ENCODE measurements around the gene SF3A2. TPM values are rescaled to one million over a fixed set of nuclear protein-coding genes. Genes with fewer than 3 reads are reported as not detected.

Gene SF3A2
- total RNA-seq, 1 donor from 2014 or later, result 14.4 TPM

GRCh38 chr19:2192862-2193261 is 43.8 kb upstream of the SF3A2 start:
- Histone ChIP-seq H3K36me3 (no peaks in the 10 kb centered on the region), H3K4me2 (no peak overlapping the region), H3K9ac (no peak overlapping the region), H3K27ac (no peak overlapping the region), H3K4me1 (no peaks in the 10 kb centered on the region), H3K27me3 (no peaks in the 10 kb centered on the region), H3F3A (ENCODE audit: low read depth) (no peaks in the 10 kb centered on the region), H3K9me3 (ENCODE audit: low read depth) (no peaks in the 10 kb centered on the region), H3K79me2 (ENCODE audit: low read depth) (no peaks in the 10 kb centered on the region), H3K4me3 (no peak overlapping the region), H2AFZ (replicated peaks) (no peak overlapping the region), H4K20me1 (ENCODE audit: low read depth) (peaks cover 31% of the 10 kb centered on the region)
- peaks cover 13% of the 10 kb centered on the region for H3K36me3 Mint-ChIP-seq
- H3K4me1 Mint-ChIP-seq, result no peaks in the 10 kb centered on the region
- DNase-seq (ENCODE audit: low spot score), result no peak
- H3K4me3 Mint-ChIP-seq, result no peak overlapping the region
- H3K27me3 Mint-ChIP-seq (ENCODE audit: insufficient read depth, low read depth), result peaks cover 2% of the 10 kb centered on the region
- no peak overlapping the region for H3K27ac Mint-ChIP-seq
- no peaks in the 10 kb centered on the region for H3K9me3 Mint-ChIP-seq
- no peak for TF ChIP-seq EZH2 (IDR thresholded peaks at IDR 0.05)
- TF ChIP-seq EZH2phosphoT487 (IDR thresholded peaks at IDR 0.05), result no peak
- no peak for TF ChIP-seq CTCF (IDR thresholded peaks at IDR 0.05)

DNA sequence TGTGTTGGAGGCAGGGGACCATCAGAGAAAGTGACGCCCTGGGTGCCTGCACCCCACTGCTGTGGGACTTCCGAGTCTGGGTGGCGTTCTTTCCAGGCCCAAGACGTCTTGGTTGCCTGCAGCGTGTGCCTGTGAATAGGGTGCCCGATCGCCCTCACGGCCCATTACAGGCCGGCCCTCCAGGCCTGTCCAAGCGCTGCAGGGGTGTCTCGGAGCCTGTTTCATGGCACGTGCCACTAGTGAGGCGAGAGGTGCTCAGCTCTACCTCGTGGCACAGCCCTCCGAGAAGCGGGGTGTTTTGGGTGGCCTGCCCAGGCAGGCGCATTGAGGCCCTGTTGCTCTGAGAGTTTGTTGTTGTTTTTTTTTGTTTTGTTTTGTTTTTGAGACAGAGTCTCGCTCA is 42.8 kb upstream of the SF3A2 start:
- Mint-ChIP-seq H3K4me3 (no peak overlapping the region), H3K4me1 (peaks cover 2% of the 10 kb centered on the region), H3K27ac (no peak overlapping the region), H3K9me3 (no peaks in the 10 kb centered on the region), H3K27me3 (ENCODE audit: insufficient read depth, low read depth) (peaks cover 3% of the 10 kb centered on the region), H3K36me3 (peaks cover 14% of the 10 kb centered on the region)
- no peak overlapping the region for H3K27ac ChIP-seq
- no peak overlapping the region for H3K4me3 ChIP-seq
- no peaks in the 10 kb centered on the region for H3K27me3 ChIP-seq
- H2AFZ ChIP-seq (replicated peaks), result no peak overlapping the region
- no peak overlapping the region for H3K9ac ChIP-seq
- H3K4me2 ChIP-seq, result no peak overlapping the region
- H3K4me1 ChIP-seq, result peaks cover 1% of the 10 kb centered on the region
- peaks cover 2% of the 10 kb centered on the region for H3F3A ChIP-seq (ENCODE audit: low read depth)
- TF ChIP-seq EZH2phosphoT487 (IDR thresholded peaks at IDR 0.05) (no peak), EZH2 (IDR thresholded peaks at IDR 0.05) (no peak), CTCF (IDR thresholded peaks at IDR 0.05) (no peak)
- H4K20me1 ChIP-seq (ENCODE audit: low read depth), result peaks cover 36% of the 10 kb centered on the region
- no peak for DNase-seq (ENCODE audit: low spot score)
- H3K9me3 ChIP-seq (ENCODE audit: low read depth), result no peaks in the 10 kb centered on the region
- H3K36me3 ChIP-seq, result no peaks in the 10 kb centered on the region
- peaks cover 3% of the 10 kb centered on the region for H3K79me2 ChIP-seq (ENCODE audit: low read depth)

GRCh38 chr19:2194513-2195078 is 42.0 kb upstream of the SF3A2 start:
- H4K20me1 ChIP-seq (ENCODE audit: low read depth), result peaks cover 44% of the 10 kb centered on the region
- H3K79me2 ChIP-seq (ENCODE audit: low read depth), result peaks cover 10% of the 10 kb centered on the region
- no peaks in the 10 kb centered on the region for H3K36me3 ChIP-seq
- Mint-ChIP-seq H3K27ac (no peak overlapping the region), H3K9me3 (no peaks in the 10 kb centered on the region), H3K27me3 (ENCODE audit: insufficient read depth, low read depth) (peaks cover 4% of the 10 kb centered on the region), H3K36me3 (peaks cover 16% of the 10 kb centered on the region), H3K4me1 (peaks cover 5% of the 10 kb centered on the region), H3K4me3 (no peak overlapping the region)
- no peaks in the 10 kb centered on the region for H3K27me3 ChIP-seq
- H3F3A ChIP-seq (ENCODE audit: low read depth), result peaks cover 6% of the 10 kb centered on the region
- H2AFZ ChIP-seq (replicated peaks), result no peak overlapping the region
- peaks cover 6% of the 10 kb centered on the region for H3K4me1 ChIP-seq
- no peak for TF ChIP-seq EZH2 (IDR thresholded peaks at IDR 0.05)
- TF ChIP-seq CTCF (IDR thresholded peaks at IDR 0.05), result no peak
- H3K4me3 ChIP-seq, result no peak overlapping the region
- no peak overlapping the region for H3K4me2 ChIP-seq
- no peak overlapping the region for H3K27ac ChIP-seq
- DNase-seq (ENCODE audit: low spot score), result no peak
- no peaks in the 10 kb centered on the region for H3K9me3 ChIP-seq (ENCODE audit: low read depth)
- H3K9ac ChIP-seq, result no peak overlapping the region
